GM19455 (cell line): ENCODE measurements around the gene LRAT.
"Not testable (repeated sequence)": the region's sequence is repeated elsewhere in the genome, so short reads cannot be mapped to it uniquely, and the experiment has no call there.

Experiments used
- ATAC-seq: cut with Tn5 transposase; IDR thresholded peaks from one replicate; pipeline ENCODE4 v1.9.1; 2021; ENCODE audit not compliant: unreplicated experiment

LRAT gene

DNA sequence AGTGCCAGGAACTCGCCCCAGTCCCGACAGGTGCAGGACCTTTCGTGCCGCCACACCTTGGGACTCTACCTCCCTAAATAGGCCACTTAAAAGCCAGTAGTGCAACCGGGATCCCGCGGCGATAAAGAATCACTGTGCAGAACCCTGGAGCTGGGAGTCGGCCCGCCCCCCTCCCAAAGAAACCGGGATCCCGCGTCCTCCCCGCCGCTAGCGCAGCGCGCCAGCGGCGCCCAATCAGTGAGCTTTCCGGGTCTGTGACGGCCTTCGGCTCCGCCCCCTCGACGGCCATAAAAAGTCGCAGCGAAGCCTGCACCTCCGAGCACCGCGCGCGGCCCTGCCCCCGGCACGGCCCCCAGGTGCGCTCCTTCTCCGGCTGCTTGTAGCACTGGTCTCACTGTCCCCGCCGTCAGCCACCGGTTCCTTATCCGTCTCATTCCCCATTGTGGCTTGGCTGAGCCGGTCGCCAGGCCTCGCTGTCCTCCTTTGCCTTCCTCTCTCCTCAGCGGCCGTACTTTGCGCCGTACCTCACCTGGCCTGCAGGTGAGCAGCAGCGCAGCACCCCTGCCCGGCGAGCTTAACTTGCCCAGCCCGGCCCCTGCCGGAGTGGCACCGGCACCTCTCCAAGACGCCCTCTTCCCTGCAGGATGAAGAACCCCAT is at the start of gene LRAT:
Gene LRAT (plus strand): TSS at position 318 of the 658 bp plus-strand sequence. CDS start 327 bp downstream, at position 645.
- ATAC-seq, result no peak

DNA sequence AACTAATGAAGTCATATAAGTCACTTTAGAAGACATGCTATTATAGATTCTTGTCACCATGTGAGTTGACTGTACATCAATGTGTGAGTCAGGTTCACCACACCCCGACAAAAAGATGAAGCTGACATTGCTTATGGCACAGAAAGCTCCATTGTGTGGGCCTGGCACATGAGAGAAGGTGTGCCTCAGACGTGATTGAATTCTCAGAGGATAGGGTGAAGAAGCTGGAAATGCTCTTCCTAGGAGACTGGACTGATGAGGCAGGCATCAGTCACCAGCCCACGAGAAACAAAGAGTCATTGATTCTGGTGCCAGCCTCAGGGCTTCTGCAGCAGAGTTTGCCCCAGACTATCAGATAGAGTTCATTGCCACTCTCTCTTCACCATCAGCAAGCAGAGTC is 35.9 kb upstream of the LRAT start:
- ATAC-seq, result no peak

DNA sequence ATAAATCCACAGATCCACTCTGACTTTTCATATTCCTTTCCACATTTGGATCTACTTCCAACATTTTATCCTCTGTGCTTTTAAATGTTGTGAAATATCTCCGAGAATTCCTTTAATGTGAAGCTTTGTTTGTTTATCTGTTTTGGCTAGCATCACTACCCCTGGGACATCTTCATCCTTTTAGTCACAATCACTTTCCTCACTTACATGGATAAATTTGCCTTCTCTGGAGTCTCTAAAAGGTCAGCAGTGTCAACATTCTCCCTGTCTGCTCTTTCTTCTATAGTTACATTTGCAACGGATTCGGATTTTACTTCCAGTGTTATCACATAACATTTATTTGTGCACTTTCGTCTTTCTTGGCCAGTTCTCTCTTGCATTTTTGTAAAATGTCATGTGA is 34.2 kb upstream of the LRAT start:
- ATAC-seq, result no peak

DNA sequence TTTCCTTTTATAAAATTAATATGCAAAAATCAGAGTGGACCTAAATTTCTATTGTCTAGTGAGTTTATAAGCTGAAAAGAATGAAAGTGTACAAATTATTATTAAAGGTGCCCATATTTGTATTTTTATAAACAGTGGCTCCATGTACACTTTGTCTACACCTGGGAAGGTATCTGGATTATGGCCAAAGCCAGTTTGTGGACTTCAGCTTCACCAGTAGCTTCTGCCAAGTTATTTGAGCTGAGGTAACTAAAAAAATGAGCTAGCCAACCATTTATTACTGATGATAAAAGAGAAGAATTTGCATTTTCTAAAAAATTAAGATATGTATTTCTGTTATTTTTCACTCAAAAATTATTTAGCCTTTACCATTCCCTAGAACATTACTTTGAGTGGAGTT is 32.3 kb upstream of the LRAT start:
- no peak for ATAC-seq

DNA sequence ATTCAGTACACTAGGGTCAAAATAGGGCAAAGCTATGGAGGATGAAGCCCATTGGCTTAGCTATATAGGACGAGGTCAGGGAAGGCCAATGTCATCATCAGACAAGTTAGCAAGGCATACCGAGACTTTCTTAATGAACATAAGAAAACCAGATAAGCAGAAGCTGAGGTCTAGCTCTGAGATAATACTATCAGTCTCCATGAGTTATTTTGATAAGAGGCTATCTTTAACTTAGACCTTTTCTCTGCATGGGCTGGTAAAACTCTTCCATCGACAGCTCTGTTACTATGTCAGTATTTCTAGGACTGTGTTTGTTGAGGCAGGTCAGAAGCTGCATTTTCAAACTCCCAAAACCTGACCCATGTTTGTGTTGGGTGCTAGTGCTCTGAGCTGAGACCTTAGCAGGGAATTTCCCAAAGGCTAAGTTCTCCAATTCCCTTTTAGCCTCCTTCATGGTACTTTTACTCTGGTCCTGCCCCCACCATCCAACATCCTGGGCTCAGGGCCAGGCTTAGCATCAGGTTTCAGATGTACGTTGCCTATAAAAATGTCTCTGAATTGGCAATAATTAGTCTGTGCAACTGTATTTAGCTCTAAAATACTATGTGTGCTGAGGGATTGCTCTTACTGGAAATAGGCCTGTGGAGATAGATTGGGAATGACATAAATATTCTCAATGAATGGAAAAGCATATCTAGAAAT is 29.3 kb upstream of the LRAT start:
- no peak for ATAC-seq

- no peak for ATAC-seq
Observed at GRCh38 chr4:154719087-154719486, 24.7 kb upstream of the LRAT start.

DNA sequence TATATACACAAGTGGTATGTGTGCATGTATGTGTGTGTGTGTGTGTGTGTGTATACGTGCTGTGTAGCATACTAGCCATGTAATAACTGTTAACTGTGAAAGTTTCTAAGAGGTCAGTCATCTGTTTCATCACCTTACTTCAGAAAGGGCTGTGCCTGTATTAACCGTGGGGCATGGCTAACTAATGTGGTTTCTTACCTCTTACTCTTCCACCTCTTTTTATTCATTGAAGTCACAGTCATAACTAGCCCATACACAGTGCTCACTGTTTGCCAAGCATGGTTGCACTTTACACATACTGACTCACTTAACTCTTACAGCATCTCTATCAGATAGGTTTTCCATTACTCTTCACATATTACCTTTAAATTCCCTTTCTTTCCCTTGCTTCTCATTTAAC is 23.7 kb upstream of the LRAT start:
- no peak for ATAC-seq

GRCh38 chr4:154720618-154721267 is 23.1 kb upstream of the LRAT start:
- ATAC-seq, result no peak

DNA sequence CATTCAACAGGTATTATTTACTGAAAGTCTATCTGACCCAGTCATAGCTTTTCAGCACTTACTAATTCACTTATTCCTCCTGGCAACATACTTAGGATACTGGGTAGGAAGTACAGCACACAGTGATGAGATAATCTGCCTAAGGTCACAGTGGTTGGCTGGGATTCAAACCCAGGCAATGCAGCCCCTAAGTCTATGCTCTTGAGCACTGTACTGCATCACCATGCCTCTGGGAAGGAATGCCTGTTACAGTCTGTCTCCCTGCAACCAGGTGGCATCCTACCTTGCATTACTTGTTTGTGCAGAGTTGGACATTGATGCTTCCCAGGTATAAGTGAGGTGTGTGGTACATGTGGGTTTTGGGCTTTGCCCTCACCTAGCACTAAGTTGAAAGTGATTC is 21.5 kb upstream of the LRAT start:
- no peak for ATAC-seq

- not testable (repeated sequence) for ATAC-seq
Observed at GRCh38 chr4:154723601-154724000, 20.2 kb upstream of the LRAT start.

- ATAC-seq, result no peak
Observed at GRCh38 chr4:154727540-154727939, 16.3 kb upstream of the LRAT start.

GRCh38 chr4:154731756-154732155 is 12.0 kb upstream of the LRAT start:
- no peak for ATAC-seq

DNA sequence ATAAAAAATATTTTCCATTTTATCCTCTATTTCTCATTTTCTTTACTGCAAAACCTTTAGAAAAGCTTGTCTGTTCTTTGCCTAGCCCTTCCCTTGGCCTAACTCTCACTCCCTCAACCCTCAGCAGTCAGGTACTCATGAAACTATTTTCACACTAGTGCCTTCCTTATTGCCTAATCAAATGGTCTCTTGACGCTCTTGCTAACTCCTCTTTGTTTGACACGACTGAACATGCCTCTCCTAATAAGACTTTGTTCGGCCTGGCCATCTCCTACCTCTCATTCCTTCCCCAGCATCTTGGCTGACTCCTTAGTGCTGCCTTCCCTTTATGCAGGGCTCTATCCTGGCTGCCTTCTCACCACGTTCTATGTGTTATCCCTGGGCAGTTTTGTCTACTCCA is 11.1 kb upstream of the LRAT start:
- ATAC-seq, result no peak

DNA sequence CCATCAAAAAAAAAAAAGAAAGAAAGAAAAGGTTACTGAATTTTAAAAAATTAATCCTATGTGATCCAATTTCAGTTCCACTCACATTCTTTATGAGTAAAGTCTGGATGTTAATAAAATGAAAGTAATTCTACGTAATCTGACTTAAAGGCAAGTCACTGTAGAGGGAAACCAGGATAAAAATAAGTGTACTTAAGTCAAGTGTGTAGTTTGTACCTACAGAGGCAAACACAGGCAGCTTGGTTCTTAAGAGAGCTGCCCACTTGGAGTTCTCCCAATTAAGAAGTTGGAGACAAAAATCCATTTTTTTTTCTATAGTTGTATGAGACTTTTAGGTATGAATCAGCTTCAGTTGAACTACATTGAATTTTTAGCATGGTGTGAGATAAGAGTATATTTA is 7.0 kb upstream of the LRAT start:
- no peak for ATAC-seq

GRCh38 chr4:154738426-154738825 is 5.4 kb upstream of the LRAT start:
- no peak for ATAC-seq

DNA sequence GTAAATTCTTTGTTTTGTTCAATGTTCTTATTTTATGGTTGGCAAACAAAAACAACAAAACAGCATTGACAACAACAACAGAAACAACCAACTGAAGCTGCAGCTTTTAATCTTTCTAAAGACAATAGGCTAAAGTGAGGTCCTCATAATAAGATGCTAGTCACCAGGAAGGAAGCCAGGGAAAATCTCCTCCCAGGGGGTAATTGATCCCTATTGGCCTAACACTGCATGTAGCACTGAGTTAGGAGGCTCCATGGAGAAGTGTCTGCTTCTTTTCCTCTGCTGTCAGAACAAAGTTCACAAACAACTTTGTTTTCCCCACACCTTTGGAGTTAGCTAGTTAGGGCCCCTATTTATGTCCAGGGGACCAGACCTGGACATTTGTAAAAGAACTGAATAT is 4.7 kb upstream of the LRAT start:
- ATAC-seq, result no peak

DNA sequence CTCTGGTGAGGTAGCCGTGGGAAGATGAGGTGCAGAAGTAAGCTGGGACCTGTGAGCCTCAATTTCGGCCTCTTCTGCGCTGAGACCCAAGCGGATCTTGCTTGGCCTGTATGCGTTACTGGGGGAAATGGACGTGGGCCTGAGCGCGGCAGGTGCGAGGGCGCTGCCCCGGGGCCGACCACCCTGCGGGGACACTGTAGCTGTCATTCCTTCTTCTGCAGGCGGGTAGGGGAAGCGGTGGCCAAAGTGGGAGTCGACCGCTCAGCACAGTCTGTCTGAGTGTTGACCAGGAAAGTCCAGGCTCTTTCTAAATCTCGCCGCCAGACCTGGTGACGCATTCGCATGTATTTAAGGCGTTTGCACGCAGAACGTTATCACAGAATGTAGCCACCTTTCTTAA is 3.3 kb upstream of the LRAT start:
- no peak for ATAC-seq

DNA sequence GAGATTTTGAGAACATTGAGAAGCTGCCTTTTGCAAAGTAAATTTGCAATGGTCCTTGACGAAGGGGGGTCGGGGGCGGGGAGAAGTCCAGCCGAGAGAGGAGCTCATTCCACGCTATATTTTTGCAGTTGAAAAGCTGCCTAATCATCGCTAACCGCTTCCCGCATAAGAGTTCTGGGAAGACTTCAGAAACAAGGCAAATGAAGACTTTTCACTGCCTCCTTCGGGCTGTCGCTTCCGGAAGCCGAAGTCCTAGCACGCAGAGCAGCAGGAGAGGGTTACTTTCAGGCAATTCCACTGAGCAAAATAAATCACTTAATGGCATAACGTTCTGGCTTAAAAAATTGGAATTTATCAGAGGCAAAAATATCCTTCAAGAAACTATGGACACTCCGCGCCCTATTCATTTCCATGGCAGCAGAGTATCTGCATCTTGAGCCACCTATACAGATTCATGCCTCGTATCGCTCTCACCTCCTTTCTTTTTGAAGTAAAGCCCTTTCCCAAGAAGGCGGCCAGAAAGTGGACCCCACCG is 2.6 kb upstream of the LRAT start:
- ATAC-seq, result no peak

GRCh38 chr4:154741922-154742850 is 1.6 kb upstream of the LRAT start:
- ATAC-seq, result no peak

GRCh38 chr4:154744341-154744926 is 634 bp downstream of the LRAT start:
- no peak for ATAC-seq

DNA sequence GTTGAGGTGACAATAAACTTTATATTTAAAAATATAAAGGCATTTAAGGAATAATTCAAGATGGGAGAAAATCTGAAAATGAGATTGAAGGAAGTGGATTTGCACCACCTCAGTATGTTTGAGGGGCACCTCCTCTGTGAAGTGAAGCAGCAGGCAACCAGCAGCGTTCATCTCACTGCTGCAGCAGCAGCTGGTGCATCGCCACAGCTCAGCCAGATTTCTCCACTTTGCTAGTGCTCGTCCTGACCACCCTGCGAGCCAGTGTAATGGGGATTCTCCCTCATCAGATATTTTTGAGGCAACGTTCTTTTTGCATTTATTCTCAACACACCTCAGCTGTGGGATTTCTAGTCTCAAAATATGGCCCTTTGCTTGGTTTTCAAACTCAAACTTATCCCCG is 13.9 kb downstream of the LRAT start:
- no peak for ATAC-seq
